Measurements from ENCODE around the gene HPCAL1.

Gene HPCAL1

GRCh38 chr2:10383960-10384734 lies 81.4 kb downstream of the HPCAL1 start:
- Histone ChIP-seq H3K9me3 (ENCODE audit: control extremely low read depth in 1 of 5, control insufficient read depth in 4 of 5, insufficient read depth in 2 of 5, low read depth in 1 of 5, low read length in 4 of 5) (no peaks in the 10 kb centered on the region), H3K4me3 (ENCODE audit: control insufficient read depth in 1 of 7, extremely low read depth in 1 of 7, insufficient read depth in 4 of 7, low read depth in 2 of 7, low read length in 6 of 7) (no peak overlapping the region), H3K27ac (ENCODE audit: insufficient read depth in 1 of 2, low read depth in 1 of 2, low read length in 2 of 2, poor library complexity in 1 of 2, severe bottlenecking in 2 of 2) (no peak overlapping the region), H3K4me1 (ENCODE audit: control extremely low read depth in 1 of 4, control insufficient read depth in 4 of 4, insufficient read depth in 4 of 4, low read length in 3 of 4) (peaks cover 16 to 88% (median 78%) of the 10 kb centered on the region in 4 experiments), H3K36me3 (ENCODE audit: control insufficient read depth in 4 of 4, insufficient read depth in 4 of 4, low read length in 3 of 4) (peaks cover 0 to 2% (median 0%) of the 10 kb centered on the region in 4 experiments), H3K27me3 (replicated peaks in 2 of 5; ENCODE audit: control insufficient read depth in 4 of 5, insufficient read depth in 5 of 5, low read length in 4 of 5) (no peaks in the 10 kb centered on the region)
- 65% methylated on average over 3 of the region's 8 CpGs for WGBS (ENCODE audit: insufficient coverage)
- ChIA-PET POLR2A (interaction anchor here (0.6 to 0.7 kb wide), 2 partner anchors 49 to 1132 kb away, joined by 4 to 5 read pairs; no protein-coding TSS in a partner anchor), CTCF (interaction anchor here (1.0 to 4.2 kb wide), 6 partner anchors 9 to 85 kb away, joined by 3 to 46 read pairs (median 4); no protein-coding TSS in a partner anchor)
- no peak for DNase-seq

GRCh38 chr2:10385501-10385900 lies 82.8 kb downstream of the HPCAL1 start:
- CTCF ChIA-PET = interaction anchor here (0.6 to 1.7 kb wide), 4 partner anchors 14 to 682 kb away, joined by 3 to 8 read pairs (median 3); no protein-coding TSS in a partner anchor
- WGBS (ENCODE audit: insufficient coverage) = 95% methylated on average over 17 of the region's 17 CpGs
- no peak overlapping the region for H3K27ac ChIP-seq (ENCODE audit: insufficient read depth in 1 of 2, low read depth in 1 of 2, low read length in 2 of 2, poor library complexity in 1 of 2, severe bottlenecking in 2 of 2)
- POLR2A ChIA-PET = no interaction called here
- no peaks in the 10 kb centered on the region for H3K9me3 ChIP-seq (ENCODE audit: control extremely low read depth in 1 of 5, control insufficient read depth in 4 of 5, insufficient read depth in 2 of 5, low read depth in 1 of 5, low read length in 4 of 5)
- H3K4me1 ChIP-seq (ENCODE audit: control extremely low read depth in 1 of 4, control insufficient read depth in 4 of 4, insufficient read depth in 4 of 4, low read length in 3 of 4) = peaks cover 13 to 84% (median 75%) of the 10 kb centered on the region in 4 experiments
- DNase-seq = no peak
- peaks cover 0 to 2% (median 0%) of the 10 kb centered on the region in 4 experiments for H3K36me3 ChIP-seq (ENCODE audit: control insufficient read depth in 4 of 4, insufficient read depth in 4 of 4, low read length in 3 of 4)
- no peak overlapping the region for H3K4me3 ChIP-seq (ENCODE audit: control insufficient read depth in 1 of 7, extremely low read depth in 1 of 7, insufficient read depth in 4 of 7, low read depth in 2 of 7, low read length in 6 of 7)
- no peaks in the 10 kb centered on the region for H3K27me3 ChIP-seq (replicated peaks in 2 of 5; ENCODE audit: control insufficient read depth in 4 of 5, insufficient read depth in 5 of 5, low read length in 4 of 5)

GRCh38 chr2:10385933-10386773 lies 83.4 kb downstream of the HPCAL1 start:
- no peaks in the 10 kb centered on the region for H3K9me3 ChIP-seq (ENCODE audit: control extremely low read depth in 1 of 5, control insufficient read depth in 4 of 5, insufficient read depth in 2 of 5, low read depth in 1 of 5, low read length in 4 of 5)
- DNase-seq = no peak
- H3K27me3 ChIP-seq (replicated peaks in 2 of 5; ENCODE audit: control insufficient read depth in 4 of 5, insufficient read depth in 5 of 5, low read length in 4 of 5) = no peaks in the 10 kb centered on the region
- ChIA-PET POLR2A (interaction anchor here (0.6 to 0.7 kb wide), 2 partner anchors 15 to 32 kb away, joined by 3 read pairs; no protein-coding TSS in a partner anchor), CTCF (interaction anchor here (1.7 kb wide), 1 partner anchor 23 kb away, joined by 8 read pairs; no protein-coding TSS in a partner anchor)
- peaks cover 0 to 2% (median 0%) of the 10 kb centered on the region in 4 experiments for H3K36me3 ChIP-seq (ENCODE audit: control insufficient read depth in 4 of 4, insufficient read depth in 4 of 4, low read length in 3 of 4)
- no peak overlapping the region for H3K4me3 ChIP-seq (ENCODE audit: control insufficient read depth in 1 of 7, extremely low read depth in 1 of 7, insufficient read depth in 4 of 7, low read depth in 2 of 7, low read length in 6 of 7)
- WGBS (ENCODE audit: insufficient coverage) = 96% methylated on average over 6 of the region's 11 CpGs
- peaks cover 12 to 84% (median 72%) of the 10 kb centered on the region in 4 experiments for H3K4me1 ChIP-seq (ENCODE audit: control extremely low read depth in 1 of 4, control insufficient read depth in 4 of 4, insufficient read depth in 4 of 4, low read length in 3 of 4)
- H3K27ac ChIP-seq (ENCODE audit: insufficient read depth in 1 of 2, low read depth in 1 of 2, low read length in 2 of 2, poor library complexity in 1 of 2, severe bottlenecking in 2 of 2) = no peak overlapping the region

GRCh38 chr2:10387033-10387432 lies 84.3 kb downstream of the HPCAL1 start:
- POLR2A ChIA-PET = no interaction called here
- peaks cover 3 to 76% (median 64%) of the 10 kb centered on the region in 4 experiments for H3K4me1 ChIP-seq (ENCODE audit: control extremely low read depth in 1 of 4, control insufficient read depth in 4 of 4, insufficient read depth in 4 of 4, low read length in 3 of 4)
- 85% methylated on average over 11 of the region's 14 CpGs for WGBS (ENCODE audit: insufficient coverage)

GRCh38 chr2:10388954-10389560 lies 86.4 kb downstream of the HPCAL1 start:
- Histone ChIP-seq H3K27ac (ENCODE audit: insufficient read depth in 1 of 2, low read depth in 1 of 2, low read length in 2 of 2, poor library complexity in 1 of 2, severe bottlenecking in 2 of 2) (no peak overlapping the region), H3K4me1 (ENCODE audit: control extremely low read depth in 1 of 4, control insufficient read depth in 4 of 4, insufficient read depth in 4 of 4, low read length in 3 of 4) (peaks cover 2 to 70% (median 58%) of the 10 kb centered on the region in 4 experiments), H3K27me3 (replicated peaks in 2 of 5; ENCODE audit: control insufficient read depth in 4 of 5, insufficient read depth in 5 of 5, low read length in 4 of 5) (no peaks in the 10 kb centered on the region), H3K9me3 (ENCODE audit: control extremely low read depth in 1 of 5, control insufficient read depth in 4 of 5, insufficient read depth in 2 of 5, low read depth in 1 of 5, low read length in 4 of 5) (no peaks in the 10 kb centered on the region), H3K36me3 (ENCODE audit: control insufficient read depth in 4 of 4, insufficient read depth in 4 of 4, low read length in 3 of 4) (peaks cover 0 to 2% (median 0%) of the 10 kb centered on the region in 4 experiments), H3K4me3 (ENCODE audit: control insufficient read depth in 1 of 7, extremely low read depth in 1 of 7, insufficient read depth in 4 of 7, low read depth in 2 of 7, low read length in 6 of 7) (no peak overlapping the region)
- ChIA-PET POLR2A (no interaction called here), CTCF (interaction anchor here (1.7 to 11.4 kb wide), 2 partner anchors 12 to 18 kb away, joined by 8 to 94 read pairs; no protein-coding TSS in a partner anchor)
- DNase-seq = no peak
- 98% methylated on average over 8 of the region's 12 CpGs for WGBS (ENCODE audit: insufficient coverage)

More at GRCh38 chr2:10387033-10387432, 84.3 kb downstream of the HPCAL1 start:
- Histone ChIP-seq H3K4me3 (ENCODE audit: control insufficient read depth in 1 of 7, extremely low read depth in 1 of 7, insufficient read depth in 4 of 7, low read depth in 2 of 7, low read length in 6 of 7) (no peak overlapping the region), H3K9me3 (ENCODE audit: control extremely low read depth in 1 of 5, control insufficient read depth in 4 of 5, insufficient read depth in 2 of 5, low read depth in 1 of 5, low read length in 4 of 5) (no peaks in the 10 kb centered on the region), H3K27me3 (replicated peaks in 2 of 5; ENCODE audit: control insufficient read depth in 4 of 5, insufficient read depth in 5 of 5, low read length in 4 of 5) (no peaks in the 10 kb centered on the region), H3K27ac (ENCODE audit: insufficient read depth in 1 of 2, low read depth in 1 of 2, low read length in 2 of 2, poor library complexity in 1 of 2, severe bottlenecking in 2 of 2) (no peak overlapping the region), H3K36me3 (ENCODE audit: control insufficient read depth in 4 of 4, insufficient read depth in 4 of 4, low read length in 3 of 4) (peaks cover 0 to 2% (median 0%) of the 10 kb centered on the region in 4 experiments)
- DNase-seq = no peak
- CTCF ChIA-PET = interaction anchor here (1.7 kb wide), 1 partner anchor 22 kb away, joined by 8 read pairs; no protein-coding TSS in a partner anchor

GRCh38 chr2:10389573-10389972 lies 86.9 kb downstream of the HPCAL1 start:
- peaks cover 0 to 2% (median 0%) of the 10 kb centered on the region in 4 experiments for H3K36me3 ChIP-seq (ENCODE audit: control insufficient read depth in 4 of 4, insufficient read depth in 4 of 4, low read length in 3 of 4)
- H3K9me3 ChIP-seq (ENCODE audit: control extremely low read depth in 1 of 5, control insufficient read depth in 4 of 5, insufficient read depth in 2 of 5, low read depth in 1 of 5, low read length in 4 of 5) = no peaks in the 10 kb centered on the region
- no peak overlapping the region for H3K27ac ChIP-seq (ENCODE audit: insufficient read depth in 1 of 2, low read depth in 1 of 2, low read length in 2 of 2, poor library complexity in 1 of 2, severe bottlenecking in 2 of 2)
- WGBS (ENCODE audit: insufficient coverage) = 93% methylated on average over 5 of the region's 5 CpGs
- H3K27me3 ChIP-seq (replicated peaks in 2 of 5; ENCODE audit: control insufficient read depth in 4 of 5, insufficient read depth in 5 of 5, low read length in 4 of 5) = no peaks in the 10 kb centered on the region
- no peak overlapping the region for H3K4me3 ChIP-seq (ENCODE audit: control insufficient read depth in 1 of 7, extremely low read depth in 1 of 7, insufficient read depth in 4 of 7, low read depth in 2 of 7, low read length in 6 of 7)
- CTCF ChIA-PET = interaction anchor here (0.8 to 11.4 kb wide), 4 partner anchors 12 to 264 kb away, joined by 3 to 94 read pairs (median 6); no protein-coding TSS in a partner anchor
- POLR2A ChIA-PET = interaction anchor here (0.7 kb wide), 1 partner anchor 35 kb away, joined by 3 read pairs; no protein-coding TSS in a partner anchor
- DNase-seq = no peak
- peaks cover 2 to 65% (median 54%) of the 10 kb centered on the region in 4 experiments for H3K4me1 ChIP-seq (ENCODE audit: control extremely low read depth in 1 of 4, control insufficient read depth in 4 of 4, insufficient read depth in 4 of 4, low read length in 3 of 4)
